Choroid plexus epithelial cell (primary cell): ENCODE measurements around the gene KRTAP12-3.
"Not testable (repeated sequence)": the region's sequence is repeated elsewhere in the genome, so short reads cannot be mapped to it uniquely, and the experiment has no call there.

ENCODE experiments used
- DNase-seq: peaks from one replicate; pipeline ENCODE4 v3.0.0-alpha.2; 2010; ENCODE audit warnings: low read depth
- H3K4me3 ChIP-seq: 2 replicates; pipeline ENCODE4 v1.5.1; 2011; ENCODE audit warnings: low read depth, mild to moderate bottlenecking, control low read depth, low read length, moderate library complexity
- TF ChIP-seq, protein P1 (sequence below): conservative IDR thresholded peaks from 2 replicates; pipeline ENCODE4 v1.5.1; 2011; ENCODE audit warnings: low read depth, mild to moderate bottlenecking, control low read depth, inconsistent platforms, low read length, moderate library complexity

The KRTAP12-3 gene

DNA sequence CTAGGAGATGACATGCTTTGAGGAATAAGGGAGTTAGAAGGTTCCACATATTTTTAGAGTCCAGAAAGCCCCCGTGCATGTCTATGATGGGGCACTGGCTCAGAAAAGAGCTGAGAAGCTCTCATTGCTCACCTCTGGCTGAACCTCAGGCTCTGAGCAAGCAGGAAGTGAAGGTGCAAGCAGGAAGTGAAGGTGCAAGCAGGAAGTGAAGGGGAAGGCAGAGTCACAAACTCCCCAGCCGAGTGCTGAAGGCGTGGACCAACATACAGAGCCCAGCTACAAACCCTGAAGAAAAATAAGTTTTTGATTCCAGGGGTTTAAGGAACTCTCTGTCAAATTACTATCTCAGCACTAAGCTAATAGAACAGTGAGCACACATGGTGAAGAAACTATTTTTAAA, 38.8 kb upstream of the KRTAP12-3 start:
- H3K4me3 ChIP-seq, result no peak overlapping the region
- TF ChIP-seq, protein P1, sequence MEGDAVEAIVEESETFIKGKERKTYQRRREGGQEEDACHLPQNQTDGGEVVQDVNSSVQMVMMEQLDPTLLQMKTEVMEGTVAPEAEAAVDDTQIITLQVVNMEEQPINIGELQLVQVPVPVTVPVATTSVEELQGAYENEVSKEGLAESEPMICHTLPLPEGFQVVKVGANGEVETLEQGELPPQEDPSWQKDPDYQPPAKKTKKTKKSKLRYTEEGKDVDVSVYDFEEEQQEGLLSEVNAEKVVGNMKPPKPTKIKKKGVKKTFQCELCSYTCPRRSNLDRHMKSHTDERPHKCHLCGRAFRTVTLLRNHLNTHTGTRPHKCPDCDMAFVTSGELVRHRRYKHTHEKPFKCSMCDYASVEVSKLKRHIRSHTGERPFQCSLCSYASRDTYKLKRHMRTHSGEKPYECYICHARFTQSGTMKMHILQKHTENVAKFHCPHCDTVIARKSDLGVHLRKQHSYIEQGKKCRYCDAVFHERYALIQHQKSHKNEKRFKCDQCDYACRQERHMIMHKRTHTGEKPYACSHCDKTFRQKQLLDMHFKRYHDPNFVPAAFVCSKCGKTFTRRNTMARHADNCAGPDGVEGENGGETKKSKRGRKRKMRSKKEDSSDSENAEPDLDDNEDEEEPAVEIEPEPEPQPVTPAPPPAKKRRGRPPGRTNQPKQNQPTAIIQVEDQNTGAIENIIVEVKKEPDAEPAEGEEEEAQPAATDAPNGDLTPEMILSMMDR, result no peak
- DNase-seq, result no peak

DNA sequence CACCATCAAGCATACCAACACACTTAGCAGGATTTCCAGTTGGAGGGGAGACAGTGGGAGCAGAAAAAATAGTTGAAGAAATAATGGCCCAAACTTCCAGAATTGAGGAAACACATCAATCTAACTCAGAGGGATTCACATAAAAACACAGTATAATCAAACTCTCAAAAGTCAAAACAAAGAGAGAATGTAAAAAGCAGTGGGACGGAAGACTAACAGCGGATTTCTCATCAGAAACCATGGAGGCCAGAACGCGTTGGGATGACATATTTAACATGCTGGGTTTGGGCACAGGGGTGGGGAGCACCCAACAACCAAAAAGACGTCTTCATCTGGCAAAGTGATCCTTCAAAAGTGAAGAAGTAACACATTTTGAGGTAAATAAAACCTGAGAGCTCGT, 37.8 kb upstream of the KRTAP12-3 start:
- TF ChIP-seq, protein P1, result no peak
- no peak overlapping the region for H3K4me3 ChIP-seq
- no peak for DNase-seq

DNA sequence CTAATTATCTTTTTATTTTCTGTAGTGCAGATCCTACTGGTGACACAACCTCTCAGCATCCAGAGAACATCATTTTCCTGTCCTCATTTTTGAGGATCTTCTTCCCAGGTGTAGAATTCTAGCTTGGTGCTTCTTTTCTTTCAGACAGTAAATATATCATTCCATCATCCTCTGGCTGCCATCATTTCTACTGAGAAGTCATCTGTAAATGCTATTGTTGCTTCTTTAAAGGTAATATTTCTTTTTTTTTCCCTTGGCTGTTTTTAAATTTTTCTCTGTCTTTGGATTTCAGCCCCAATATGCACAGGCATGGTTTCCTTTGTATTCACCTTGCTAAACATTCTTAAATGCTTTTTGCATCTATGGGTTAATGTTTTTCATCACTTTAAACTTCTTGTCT, 34.2 kb upstream of the KRTAP12-3 start:
- H3K4me3 ChIP-seq, result no peak overlapping the region
- TF ChIP-seq, protein P1, result no peak
- no peak for DNase-seq

GRCh38 chr21:44625756-44626155, 32.0 kb upstream of the KRTAP12-3 start:
- TF ChIP-seq, protein P1, result no peak
- no peak for DNase-seq
- no peak overlapping the region for H3K4me3 ChIP-seq

GRCh38 chr21:44626262-44626661, 31.5 kb upstream of the KRTAP12-3 start:
- TF ChIP-seq, protein P1, result no peak
- no peak for DNase-seq
- no peak overlapping the region for H3K4me3 ChIP-seq

GRCh38 chr21:44626673-44627143, 31.0 kb upstream of the KRTAP12-3 start, which contains the start of gene KRTAP10-9:
Gene KRTAP10-9, plus strand, starts transcription at chr21:44627093. Its CDS starts 79 bp downstream, at chr21:44627172.
- TF ChIP-seq, protein P1, result no peak
- H3K4me3 ChIP-seq, result no peak within 1 kb of the TSS
- DNase-seq, result no peak

- not testable (repeated sequence) for DNase-seq
These were observed 30.4 kb upstream of the KRTAP12-3 start for GRCh38 chr21:44627181-44627822.

DNA sequence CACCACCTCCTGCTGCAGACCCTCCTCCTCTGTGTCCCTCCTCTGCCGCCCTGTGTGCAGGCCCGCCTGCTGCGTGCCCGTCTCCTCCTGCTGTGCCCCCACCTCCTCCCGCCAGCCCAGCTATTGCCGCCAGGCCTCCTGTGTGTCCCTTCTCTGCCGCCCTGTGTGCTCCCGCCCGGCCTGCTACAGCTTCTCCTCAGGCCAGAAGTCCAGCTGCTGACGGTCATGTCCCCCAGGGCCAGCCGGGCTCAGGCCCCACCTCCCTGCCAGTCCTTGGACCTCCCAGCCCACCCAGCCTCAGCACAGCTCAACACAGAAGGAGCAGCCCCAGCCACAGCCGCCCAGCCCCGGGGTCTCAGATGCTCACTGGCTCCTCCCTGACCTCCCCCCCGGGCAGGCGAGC, 29.9 kb upstream of the KRTAP12-3 start:
- not testable (repeated sequence) for H3K4me3 ChIP-seq, DNase-seq

More at GRCh38 chr21:44627181-44627822, 30.4 kb upstream of the KRTAP12-3 start:
- H3K4me3 ChIP-seq, result not testable (repeated sequence)
